ENCODE data around the gene CCHCR1.

Gene CCHCR1

GRCh38 chr6:31178143-31179041 lies 20.8 kb upstream of the CCHCR1 start:
- no peak for TF ChIP-seq CTCF (IDR thresholded peaks at IDR 0.05; ENCODE audit: low read depth, low read length, missing control alignments)
- no peak overlapping the region for H3K4me3 ChIP-seq (ENCODE audit: low read depth, low read length)
- DNase-seq (ENCODE audit: low read depth): no peak
- in situ Hi-C loops (cut with HindIII; ENCODE audit: low sequenced_read_pairs): no loop called here

- DNase-seq (ENCODE audit: low read depth): no peak
- in situ Hi-C loops (cut with HindIII; ENCODE audit: low sequenced_read_pairs): no loop called here
- no peak for TF ChIP-seq CTCF (IDR thresholded peaks at IDR 0.05; ENCODE audit: low read depth, low read length, missing control alignments)
- no peak overlapping the region for H3K4me3 ChIP-seq (ENCODE audit: low read depth, low read length)
Observed at GRCh38 chr6:31175971-31176370, 18.4 kb upstream of the CCHCR1 start.

- no peak overlapping the region for H3K4me3 ChIP-seq (ENCODE audit: low read depth, low read length)
- no peak for DNase-seq (ENCODE audit: low read depth)
- no peak for TF ChIP-seq CTCF (IDR thresholded peaks at IDR 0.05; ENCODE audit: low read depth, low read length, missing control alignments)
- in situ Hi-C loops (cut with HindIII; ENCODE audit: low sequenced_read_pairs): no loop called here
Observed at GRCh38 chr6:31174378-31174777, 16.8 kb upstream of the CCHCR1 start.

DNA sequence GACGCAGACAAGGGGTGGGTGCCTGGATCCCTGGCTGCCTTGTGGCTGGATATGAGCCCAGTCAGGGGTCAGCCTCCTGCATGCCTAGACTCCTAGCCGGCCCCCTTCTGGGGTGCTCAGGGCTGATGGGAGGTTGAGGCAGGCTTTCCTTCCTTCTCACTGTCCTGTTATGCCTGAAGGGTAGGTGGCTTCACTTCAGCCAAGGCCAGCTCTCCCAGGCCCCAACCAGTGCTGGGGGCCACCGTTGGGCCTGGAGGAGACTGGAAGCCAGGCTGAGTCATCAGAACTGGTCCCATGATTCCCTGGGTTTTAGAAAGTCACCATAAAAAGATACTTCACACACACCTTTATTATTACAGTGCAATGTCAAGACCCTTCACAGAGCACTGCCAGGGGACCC lies 15.8 kb upstream of the CCHCR1 start:
- in situ Hi-C loops (cut with HindIII; ENCODE audit: low sequenced_read_pairs): no loop called here
- no peak overlapping the region for H3K4me3 ChIP-seq (ENCODE audit: low read depth, low read length)
- no peak for DNase-seq (ENCODE audit: low read depth)
- no peak for TF ChIP-seq CTCF (IDR thresholded peaks at IDR 0.05; ENCODE audit: low read depth, low read length, missing control alignments)

DNA sequence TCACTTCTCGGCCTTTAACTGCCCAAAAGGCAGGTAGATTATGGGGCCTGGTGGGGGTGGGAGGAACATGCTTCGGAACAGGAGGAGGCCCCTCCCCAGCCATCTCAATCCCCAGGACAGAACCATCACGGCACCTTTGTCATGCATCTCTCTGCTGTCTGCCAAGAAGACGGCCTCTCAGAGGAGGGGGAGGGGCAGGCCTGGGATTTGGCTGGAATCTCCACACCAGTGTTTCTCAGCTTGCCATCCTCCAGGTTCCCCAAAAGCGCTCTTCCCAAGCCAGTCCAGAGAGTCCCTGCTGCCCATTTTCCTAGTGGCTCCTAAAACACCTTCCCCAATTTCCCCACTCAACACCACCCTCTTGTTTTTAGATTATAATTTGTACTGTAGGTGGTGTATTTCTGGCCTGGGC lies 15.4 kb upstream of the CCHCR1 start:
- H3K4me3 ChIP-seq (ENCODE audit: low read depth, low read length): no peak overlapping the region
- in situ Hi-C loops (cut with HindIII; ENCODE audit: low sequenced_read_pairs): no loop called here
- DNase-seq (ENCODE audit: low read depth): no peak
- TF ChIP-seq CTCF (IDR thresholded peaks at IDR 0.05; ENCODE audit: low read depth, low read length, missing control alignments): no peak

DNA sequence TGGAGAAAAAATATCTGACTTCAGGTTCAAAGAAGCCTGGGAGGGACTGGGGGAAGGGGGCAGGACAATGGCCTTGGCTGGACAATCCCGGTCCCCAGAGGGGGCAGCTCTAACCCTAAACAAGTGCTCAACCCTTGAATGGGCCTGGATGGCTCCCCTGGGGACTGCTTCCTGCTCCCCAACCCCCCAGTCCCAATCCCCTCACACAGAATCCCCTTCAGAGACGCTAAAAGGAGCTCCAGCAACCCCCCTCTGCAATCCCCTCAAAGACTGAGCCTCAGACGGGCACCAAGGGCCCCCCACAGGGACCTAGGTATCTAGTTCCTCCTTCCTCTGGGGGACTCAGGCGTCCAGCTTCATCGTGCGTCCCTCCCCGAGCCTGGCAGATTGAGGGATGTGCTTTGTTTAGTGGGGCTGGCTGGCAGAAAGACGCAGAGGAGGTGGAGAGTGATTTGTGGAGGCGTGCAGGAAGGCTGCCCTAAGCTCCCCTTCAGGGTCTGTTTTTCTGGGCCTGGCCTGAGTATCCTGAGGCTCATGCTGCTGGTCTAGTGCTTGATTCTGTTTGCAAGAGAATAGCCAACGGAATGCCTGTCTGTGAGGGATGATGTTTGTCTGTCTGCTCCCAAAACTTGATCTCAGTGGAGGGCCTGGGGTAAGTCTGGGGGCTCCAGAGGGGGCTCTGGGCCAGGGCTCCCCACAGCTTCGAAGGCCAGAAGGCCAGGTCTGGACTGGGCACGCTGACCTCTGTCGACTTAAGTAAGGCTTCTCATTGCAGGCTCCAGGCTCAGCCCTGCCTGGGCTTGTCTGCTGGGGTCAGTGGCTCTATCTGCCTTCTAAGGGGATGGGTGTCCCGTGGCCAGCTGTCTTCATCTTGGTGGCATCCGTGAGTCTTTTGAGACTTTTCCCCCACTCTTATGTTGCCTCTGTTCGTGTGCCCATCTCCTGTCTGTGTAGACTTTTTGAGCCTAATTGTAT lies 14.6 kb upstream of the CCHCR1 start:
- no peak overlapping the region for H3K4me3 ChIP-seq (ENCODE audit: low read depth, low read length)
- DNase-seq (ENCODE audit: low read depth): no peak
- in situ Hi-C loops (cut with HindIII; ENCODE audit: low sequenced_read_pairs): no loop called here
- TF ChIP-seq CTCF (IDR thresholded peaks at IDR 0.05; ENCODE audit: low read depth, low read length, missing control alignments): no peak
